Endometrial microvascular endothelial cells (primary cell): ENCODE results near the gene PDE2A. TPM values are rescaled to one million over a fixed set of nuclear protein-coding genes. Genes with fewer than 3 reads are reported as not detected.

ENCODE experiments used
- in situ Hi-C: cut with HindIII; loops from 2 replicates; pipeline ENCODE4 v1.10.0; 2017; ENCODE audit warnings: low sequenced_read_pairs, low pct_unique_long_range_greater_than_20kb; ENCODE audit errors: inconsistent ontology term
- total RNA-seq: library from RNA; depleted of rRNA; stranded (reverse); fragments of >200 nt; gene quantifications from one replicate; pipeline ENCODE4 v1.2.3, GENCODE V29; 2015; ENCODE audit errors: inconsistent ontology term

The PDE2A gene
- total RNA-seq, 1 donor from 2014 or later, result 9.5 TPM

DNA sequence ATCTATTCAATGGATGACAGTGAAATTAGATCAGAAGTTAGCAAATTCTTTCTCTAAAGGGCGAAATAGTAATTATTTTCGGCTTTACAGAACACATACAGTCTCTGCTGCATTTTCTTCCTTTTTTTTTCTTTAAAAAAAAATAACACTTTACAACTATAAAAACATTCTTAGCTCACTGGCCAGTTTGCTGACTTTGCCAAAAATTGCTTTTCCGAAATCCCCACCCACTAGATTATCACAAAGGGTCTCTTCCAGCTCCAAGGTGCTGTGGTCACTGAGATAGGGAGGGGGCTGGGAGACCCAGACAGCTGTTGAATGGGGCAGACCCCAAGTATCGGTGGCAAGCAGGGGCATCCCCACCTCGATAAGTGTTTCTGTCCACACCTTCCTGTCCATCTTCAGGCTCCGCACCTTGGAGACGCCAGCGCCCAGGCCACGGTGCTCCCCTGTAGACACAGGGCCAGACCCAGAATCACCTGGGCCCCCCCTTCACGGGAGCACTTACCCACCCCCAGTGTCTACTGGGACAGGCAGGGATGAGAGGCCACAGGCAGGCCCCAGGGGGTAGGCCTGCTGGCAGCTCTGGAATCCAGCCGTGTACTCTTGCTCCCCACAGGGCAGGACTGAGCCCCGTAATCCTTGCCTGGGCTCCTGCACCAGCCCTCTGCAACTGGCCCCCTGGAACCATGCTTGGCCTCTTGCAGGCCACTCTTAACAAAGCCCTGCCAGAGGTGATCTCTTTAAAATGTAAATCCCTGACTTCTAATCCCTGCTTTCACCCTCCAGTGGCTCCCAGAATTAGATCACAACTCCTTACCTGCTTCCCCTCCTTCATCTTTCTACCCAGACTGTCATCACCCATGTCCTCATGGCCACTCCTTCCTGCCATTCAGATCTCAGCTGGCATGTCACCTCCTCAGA, 31.5 kb upstream of the PDE2A start:
- in situ Hi-C loops, result no loop called here

DNA sequence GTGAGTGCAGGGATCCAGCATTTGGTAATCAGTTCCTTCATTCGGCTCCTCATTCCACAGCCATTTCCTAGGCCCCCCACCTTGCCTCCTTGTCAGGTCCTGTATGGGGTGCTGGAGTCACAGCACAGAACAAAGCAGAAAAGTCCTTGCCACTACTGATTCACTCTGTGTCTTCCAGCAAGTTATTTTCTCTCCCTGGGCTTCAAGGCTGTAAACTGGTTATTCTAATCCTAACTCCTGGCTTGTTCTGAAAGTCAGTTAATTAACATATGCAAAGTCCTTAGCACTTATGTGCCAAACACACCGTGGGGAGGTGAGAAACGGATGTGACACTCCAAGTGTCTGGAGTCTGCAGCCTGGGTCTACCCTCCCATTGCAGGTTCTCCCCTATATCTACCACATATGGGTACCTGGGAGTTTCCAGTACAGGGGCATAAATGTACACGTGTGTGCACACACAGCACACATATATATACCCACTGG, 30.6 kb upstream of the PDE2A start:
- in situ Hi-C loops, result no loop called here

DNA sequence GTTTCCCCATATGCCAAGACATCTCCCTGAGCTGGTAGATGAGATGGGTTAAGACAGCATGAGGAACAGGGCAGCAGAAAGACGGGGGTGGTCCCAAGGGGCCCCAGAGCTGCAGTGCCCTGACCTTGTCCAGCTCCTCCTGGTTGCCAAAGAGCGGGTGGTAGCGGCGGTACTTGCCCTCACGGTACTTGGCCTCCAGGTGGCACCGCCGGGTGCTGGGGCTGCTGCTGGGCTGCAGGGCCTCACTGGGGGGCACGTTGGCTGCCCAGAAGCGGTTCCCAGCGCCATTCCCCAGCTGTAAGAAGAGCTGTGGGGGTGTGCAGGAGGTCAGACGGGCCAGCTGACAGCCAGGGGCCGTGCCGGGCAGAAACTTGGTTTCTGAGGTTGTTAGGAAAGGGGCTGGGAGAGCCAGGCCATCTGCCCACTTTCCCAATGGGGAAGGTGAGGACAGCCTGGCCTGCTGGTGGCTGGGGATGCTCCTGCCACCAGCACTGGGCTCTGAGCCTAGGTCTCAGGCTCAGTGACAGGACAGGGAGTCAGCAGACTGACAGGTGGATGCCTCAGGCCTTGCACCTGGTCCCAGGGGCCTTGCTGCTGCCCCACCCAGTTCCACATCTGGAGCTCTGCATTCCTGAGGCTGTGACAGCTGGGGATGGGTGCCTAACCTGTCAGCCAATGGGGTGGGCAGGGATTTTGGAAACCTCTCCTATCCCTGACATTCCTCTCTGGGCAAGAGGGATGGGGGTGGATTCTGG, 30.0 kb upstream of the PDE2A start:
- in situ Hi-C loops, result no loop called here

DNA sequence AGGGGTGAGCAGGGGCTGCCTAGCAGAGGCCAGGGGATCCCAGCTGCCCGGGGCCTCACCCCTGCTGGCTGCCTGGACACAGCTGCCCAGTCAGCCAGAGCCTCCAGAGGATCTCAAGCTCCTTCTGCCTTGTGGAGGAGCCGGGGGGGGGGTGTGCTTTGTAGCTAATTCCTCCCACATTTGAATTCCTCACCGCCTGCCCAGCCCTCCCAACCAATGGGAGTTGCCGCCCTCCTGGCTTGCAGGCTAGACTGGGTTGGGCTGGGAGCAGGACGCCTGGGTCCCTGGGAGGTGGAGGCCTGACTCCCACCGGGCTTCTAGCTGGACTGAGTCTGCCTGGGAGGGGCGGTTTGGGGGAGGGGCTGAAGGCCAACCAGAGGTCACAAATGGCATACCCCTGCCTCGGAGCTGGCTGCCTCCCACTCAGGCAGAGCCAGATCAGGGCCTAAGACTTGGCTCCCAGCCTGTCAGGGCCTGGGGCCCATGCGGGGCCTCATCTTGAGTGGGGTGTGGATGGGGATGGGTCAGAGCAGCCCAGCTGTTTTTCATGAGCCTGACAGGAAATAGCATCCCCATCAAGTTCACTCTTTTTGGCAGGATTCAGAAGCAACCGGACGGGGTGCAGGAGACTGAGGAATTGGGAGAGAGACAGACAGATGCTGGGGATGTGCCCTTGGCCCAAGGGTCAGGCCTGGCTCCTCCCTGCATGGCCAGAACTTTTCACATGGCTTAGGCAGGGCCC, 29.2 kb upstream of the PDE2A start:
- in situ Hi-C loops, result no loop called here

DNA sequence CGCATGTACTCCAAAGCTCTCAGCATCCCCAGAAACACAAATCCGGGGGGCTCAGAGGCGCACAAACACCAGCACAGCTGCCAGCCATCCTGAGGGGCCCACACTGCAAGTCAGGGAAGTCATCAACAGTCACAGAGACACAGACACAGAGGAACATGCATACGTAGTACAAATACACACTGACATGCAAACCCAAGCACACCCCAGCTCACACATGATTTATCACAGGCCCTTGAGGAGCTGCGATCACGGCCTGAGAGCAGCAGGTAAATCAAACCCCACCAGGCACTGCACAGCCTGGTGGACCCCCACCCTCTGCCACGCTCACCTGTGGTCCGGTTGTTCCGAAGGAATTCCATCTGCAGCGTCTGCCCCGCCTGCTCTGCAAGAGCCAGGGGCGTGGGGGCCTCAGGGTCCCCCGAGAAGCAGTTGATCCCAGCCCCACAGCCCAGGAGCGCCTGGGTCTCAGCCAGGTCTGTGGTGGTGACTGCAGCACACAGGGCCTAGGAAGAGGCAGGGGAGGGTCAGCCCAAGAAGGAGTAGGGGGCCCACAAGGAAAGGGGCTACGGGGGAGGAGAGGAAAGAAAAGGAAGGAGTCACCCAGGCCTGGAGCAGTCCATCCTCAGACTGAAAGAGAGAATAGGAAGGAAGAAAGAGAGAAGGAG, 28.5 kb upstream of the PDE2A start:
- in situ Hi-C loops, result no loop called here

DNA sequence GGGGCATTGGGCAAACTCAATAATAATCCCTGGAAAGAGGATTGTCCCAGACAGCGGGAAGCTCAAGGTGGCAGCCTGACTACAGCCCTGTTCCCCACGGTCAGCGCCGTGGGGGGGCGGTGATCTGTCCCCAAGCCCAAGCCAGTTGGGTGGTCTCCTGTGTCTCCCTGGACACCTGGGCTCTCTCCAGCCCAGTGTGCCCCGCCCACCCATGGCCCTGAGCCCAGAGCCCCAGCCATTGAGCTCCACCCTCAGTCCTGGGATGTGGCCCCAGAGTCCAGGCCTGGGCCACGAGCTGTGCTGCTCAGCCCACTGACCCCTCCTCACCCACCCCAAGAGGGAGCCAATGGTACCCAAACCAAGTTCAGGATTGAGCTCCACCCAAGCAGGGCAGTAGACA, 27.9 kb upstream of the PDE2A start:
- in situ Hi-C loops, result no loop called here

DNA sequence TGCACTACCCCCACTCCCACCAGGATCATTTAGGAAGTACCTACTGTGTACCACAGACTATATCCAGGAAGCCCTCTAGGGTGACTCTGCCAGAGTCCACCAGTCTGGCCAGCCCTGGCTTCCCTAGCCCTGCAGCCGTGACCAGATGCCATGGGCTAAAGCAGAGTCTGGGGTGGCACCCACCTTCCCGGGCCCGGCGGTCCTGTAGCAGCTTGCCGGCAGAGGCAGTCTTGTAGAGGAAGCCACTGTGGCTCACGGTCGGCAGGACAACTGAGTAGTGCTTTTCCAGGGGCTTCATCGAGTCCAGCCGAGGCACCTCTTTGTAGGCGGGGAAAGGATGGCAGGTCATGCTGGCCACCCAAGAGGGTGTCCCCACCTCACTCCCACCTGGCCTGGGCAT, 27.2 kb upstream of the PDE2A start:
- in situ Hi-C loops, result no loop called here

DNA sequence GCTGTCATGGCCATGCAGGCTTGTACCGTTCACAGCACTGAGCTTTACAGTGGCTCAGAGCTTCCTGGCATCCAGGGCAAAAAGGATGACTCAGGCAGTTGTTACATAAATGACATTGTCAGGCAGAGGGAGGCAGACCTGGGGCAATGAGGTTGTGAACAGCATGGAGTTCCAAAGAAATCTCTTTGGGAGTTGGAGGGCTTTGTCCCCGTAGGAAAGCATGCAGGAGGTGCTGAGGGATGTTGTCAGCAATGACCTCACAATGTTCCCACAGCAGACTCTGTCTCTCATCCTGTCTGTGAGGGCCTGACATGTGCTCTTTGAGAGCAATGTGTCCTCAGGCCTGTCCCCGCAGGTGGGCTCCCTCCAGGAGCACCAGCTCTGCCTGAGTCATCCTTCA, 25.9 kb upstream of the PDE2A start:
- in situ Hi-C loops, result no loop called here

DNA sequence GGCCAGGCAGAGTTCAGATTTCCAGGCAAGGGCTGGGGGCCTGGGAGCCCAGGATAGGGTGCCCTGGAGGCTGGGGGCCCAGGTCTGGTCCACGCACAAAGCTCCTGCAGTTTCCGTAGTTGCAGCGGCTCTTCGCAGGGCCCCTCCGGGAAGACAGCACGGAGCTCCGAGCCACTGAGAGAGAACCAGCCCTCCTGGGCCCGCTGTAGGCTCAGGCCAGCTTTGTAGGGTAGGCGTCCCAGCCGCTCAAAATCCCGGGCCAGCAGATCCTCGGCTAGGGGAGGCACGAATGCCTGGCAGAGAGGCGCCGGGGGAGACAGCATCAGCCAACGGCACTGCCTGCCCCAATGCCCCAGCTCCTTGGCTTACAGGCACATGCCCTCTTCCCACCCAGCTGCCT, 23.6 kb upstream of the PDE2A start:
- in situ Hi-C loops, result no loop called here

DNA sequence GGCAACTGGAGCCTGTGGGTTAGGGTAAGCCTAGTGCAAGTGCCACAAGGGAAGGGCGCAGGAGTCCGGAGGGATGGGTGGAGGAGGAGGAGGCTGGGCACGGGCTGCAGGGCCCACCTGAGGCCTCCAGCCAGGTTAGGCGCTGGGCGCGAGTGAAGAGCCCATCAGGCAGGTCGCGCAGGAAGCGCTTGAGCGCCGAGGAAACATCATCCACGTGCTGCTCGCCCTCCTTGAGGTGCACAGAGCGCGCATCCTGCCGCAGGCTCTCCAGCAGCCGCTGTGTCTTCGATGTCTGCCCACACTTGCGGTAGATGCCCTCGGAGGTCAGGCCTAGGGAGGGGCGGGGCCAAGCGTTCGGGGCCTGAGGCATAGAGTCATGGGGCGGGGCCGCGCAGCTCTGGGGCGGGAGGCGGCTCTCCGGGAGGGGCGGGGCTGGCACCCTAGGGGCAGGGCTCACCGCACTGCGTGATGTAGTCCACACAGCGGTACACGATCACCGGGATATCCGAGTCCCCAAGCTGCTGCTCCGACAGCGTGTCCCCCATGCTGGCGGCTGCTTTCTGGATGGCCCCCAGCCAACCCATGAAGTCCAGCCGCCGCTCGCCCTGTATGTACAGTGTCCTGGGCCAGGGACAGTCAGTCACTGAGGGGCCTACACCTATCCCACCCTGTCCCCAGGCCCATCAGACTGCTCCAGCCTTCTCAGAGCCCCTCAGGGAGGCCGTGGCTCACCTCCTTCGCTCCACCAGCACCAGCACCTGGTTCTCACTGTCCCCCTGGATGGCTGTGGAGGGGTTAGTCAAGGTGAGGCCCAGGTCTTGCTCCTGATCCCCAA, 22.9 kb upstream of the PDE2A start:
- in situ Hi-C loops, result no loop called here

DNA sequence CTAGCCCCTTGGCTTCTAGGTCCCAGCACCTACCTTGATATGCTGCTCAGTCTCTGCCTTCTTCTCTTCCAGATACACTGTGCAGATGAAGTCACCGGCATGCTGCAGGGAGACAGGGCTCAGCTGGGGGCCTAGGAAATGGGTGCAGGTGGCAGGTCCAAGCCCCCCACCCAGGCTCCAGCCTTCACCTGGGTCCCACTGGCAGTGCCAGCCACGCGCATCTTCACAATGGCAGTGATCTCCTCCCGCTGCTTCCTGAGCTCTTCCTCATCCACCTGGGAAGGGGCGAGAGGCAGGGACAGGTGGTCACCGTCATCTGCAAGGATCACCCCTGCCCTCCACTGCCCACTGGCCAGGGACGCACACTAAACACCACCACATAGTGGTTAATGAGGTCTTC, 21.1 kb upstream of the PDE2A start:
- in situ Hi-C loops, result no loop called here

DNA sequence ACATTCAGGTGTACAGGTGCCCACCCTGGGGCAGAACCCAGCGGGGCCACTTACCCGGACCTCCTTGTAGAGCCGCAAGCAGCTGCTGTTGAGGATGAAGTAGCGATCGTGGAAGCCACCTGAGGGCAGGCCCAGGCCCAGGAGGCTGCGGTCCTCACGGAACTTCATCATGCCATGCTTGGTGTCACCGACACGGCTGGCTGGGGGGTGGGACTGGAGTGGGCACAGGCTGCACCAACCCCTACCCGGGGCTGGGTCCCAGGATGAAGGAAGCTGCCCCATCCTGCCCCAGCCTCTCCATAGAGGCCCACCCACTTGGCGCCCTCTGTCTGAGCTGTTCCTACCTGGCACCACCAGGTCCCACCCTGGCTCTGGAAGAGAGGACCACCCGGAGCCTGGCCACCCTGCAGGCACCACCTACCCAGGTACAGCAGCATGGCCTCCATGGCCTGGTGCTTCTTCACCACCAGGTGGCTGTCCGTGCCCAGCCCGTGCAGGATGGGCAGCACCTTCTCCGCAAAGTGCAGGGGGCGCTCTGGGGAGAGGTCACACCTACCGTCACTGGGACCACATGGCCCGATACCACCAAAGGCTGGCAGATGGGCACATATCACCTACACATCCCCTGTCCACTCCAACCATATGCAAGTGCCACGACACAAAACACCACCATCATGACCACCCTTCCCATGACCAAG, 19.2 kb upstream of the PDE2A start:
- in situ Hi-C loops, result no loop called here

DNA sequence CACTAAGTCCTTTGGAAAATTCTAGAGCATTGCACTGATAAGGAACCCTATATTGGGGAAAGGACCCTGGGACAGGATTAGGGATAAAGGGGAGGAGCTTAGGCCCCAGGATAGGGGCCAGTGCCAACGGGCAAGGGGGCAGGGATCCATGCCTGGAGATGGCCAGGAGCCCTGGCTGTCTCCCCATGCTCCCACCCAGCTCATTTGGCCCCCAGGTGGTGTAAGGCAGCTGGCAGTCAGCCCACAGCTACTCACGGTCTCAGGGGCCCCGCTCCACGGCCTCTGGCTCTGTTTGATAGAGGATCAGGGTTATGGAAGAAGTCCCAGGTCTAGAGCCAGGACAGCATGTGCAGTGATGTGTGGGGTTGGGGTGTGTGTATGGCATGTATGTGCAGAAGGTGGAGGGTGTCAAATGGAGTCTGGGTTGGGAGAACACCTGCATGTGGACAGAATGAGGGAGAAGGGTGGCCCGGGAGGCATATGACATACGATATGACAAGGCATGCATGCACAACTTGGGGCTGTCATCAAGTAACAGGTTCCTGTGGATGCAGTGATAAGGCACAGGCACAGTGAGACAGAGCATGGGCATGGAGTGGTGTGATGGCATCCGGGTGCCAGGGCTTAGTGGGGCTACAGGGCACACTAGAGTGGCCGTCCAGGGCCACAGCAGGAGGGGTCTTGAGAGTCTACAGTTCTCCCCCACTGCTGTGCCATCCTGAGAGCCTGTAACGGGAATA, 18.4 kb upstream of the PDE2A start:
- in situ Hi-C loops, result no loop called here

DNA sequence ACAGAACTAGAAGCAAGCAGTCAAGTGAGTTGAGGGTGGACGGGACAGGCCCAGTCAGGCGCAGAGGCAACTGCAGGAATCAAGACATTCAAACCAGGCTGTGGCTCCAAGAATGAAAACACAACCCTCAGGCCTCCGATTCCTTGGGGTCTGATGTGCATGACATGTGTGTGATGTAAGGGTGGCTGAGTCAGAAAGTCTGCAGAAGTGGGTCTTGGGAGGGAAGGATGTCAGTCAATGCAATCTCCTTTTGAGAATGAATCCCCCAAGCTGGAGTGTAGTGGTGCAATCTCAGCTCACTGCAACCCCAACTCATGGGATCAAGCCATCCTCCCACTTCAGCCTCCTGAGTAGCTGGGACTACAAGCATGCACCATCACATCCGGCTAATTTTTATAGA, 15.9 kb upstream of the PDE2A start:
- in situ Hi-C loops, result no loop called here

DNA sequence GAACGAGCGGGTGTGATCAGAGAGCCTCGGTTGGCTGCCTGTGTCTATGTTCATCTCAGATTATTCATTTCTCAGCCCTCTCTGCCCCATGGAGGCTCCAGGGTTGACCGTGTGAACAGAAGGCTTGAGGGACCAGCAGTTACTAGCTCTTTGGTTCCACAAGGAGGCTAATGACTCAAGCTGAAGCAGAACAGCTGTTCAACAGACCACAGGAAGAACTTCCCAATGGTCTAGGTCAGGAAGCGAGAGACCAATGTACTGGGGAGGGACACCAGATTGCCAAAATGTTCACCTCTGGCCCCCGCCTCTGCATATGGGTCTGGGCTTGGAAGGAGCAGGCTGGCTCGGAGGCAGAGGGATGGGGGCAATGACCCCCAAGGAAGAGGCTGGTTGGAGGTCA, 14.7 kb upstream of the PDE2A start:
- in situ Hi-C loops, result no loop called here

DNA sequence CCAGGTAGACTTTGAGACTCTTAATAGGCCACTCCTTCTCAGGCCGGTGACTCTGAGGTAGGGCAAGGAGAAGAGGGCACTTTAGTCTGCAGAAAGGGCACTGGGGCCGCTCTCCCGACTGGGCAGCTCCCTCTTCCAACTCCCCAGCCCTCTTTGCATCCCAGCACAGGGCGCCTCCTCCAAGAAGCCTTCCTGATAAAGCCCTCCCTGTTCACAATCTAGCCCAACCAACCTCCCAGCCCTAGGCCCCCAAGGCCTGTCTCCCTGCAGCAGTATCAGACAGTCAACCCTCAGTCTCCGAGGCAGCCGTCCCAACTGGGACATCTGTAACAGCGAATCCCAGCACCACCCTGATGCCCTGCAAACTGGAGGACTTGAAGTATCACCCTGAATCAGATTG, 14.3 kb upstream of the PDE2A start:
- in situ Hi-C loops, result no loop called here

DNA sequence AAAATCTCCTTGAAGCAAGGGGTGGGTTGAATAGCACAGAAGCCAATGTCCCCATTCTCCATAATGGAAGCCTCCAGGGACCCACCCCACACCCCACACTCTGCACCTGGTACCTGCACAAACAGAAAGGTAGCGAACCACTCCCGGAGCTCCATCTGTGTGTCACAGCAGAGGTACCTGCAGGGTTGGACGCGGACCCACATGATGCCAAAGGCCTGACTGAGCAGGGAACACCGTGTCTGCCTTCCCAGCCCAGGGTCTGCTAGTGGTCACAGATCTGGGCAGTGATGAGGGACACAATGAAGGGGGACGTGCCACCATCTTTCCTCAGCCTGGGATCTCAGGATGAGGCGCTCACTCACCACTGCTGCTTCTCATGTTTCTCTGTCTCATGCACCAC, 13.1 kb upstream of the PDE2A start:
- in situ Hi-C loops, result no loop called here
